Measurements from ENCODE around the gene MGRN1. TPM values are rescaled to one million over a fixed set of nuclear protein-coding genes. Genes with fewer than 3 reads are reported as not detected.

Gene MGRN1
- polyA plus RNA-seq (2013, experiment 1 of 2) = 52.4 TPM
- polyA plus RNA-seq (2013, experiment 2 of 2) = 48.7 TPM

DNA sequence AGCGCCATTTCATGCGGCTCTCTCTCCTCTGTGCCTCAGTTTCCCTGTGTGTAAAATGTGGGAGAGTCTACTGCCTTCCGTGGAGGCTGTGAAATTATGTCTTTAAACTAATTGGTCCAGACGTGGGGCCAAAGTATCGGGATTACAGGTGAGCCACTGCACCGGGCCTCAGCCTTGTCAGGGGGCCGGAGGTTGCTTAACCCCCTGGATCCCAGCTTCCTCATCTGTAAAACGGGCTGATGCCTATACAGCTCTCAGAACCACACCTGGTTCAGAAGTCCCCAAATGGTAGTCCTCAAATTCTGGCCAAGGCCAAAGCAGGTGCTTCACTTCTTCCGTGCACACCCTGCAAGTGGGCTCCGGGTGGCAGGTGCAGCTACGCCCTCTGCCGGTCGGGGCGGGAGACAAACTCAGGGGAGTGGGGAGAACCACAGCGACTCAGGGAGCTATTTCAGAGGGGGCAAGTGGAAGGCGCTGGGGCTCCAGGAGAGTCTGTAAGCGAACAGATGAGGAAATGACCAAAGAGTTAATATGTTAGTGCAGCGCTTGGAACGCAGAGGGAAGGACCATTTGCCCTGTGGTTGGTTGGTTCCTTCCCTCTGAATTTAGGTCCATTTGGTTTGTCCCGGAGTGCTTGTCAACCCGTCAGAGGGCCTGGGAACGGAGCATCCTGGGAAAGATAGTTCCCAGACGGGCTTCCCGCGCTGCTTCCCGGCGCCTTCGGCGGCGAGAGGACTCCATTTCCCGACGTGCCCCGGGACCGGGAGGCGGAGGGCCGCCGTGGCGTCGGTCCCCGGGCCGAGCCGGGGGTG is at the start of gene MGRN1:
Gene MGRN1, plus strand, starts transcription at position 812 of the 812 bp plus-strand sequence. CDS start 135 bp downstream, outside the sequence.
- peak within 1 kb of the TSS; percentile 87 to 99 for H2BK12ac ChIP-seq (ENCODE audit: low read length in 2 of 2)
- WGBS = 12% methylated on average over 42 of the region's 42 CpGs
- peak within 1 kb of the TSS; percentile 95 for H3K27ac ChIP-seq (ENCODE audit: low read length, poor library complexity, severe bottlenecking)
- peaks cover 0 to 9% of the 10 kb centered on the region in 2 experiments for H3K36me3 ChIP-seq (ENCODE audit: control insufficient read depth in 1 of 2, insufficient read depth in 2 of 2, low read depth in 1 of 2, low read length in 2 of 2)
- H4K91ac ChIP-seq (ENCODE audit: low read length) = peak within 1 kb of the TSS; percentile 91
- H2BK120ac ChIP-seq (ENCODE audit: low read depth, low read length) = peak within 1 kb of the TSS; percentile 88
- peak within 1 kb of the TSS; percentile 92 for H4K8ac ChIP-seq (ENCODE audit: low read length)
- no peaks in the 10 kb centered on the region for H3K27me3 ChIP-seq (ENCODE audit: control insufficient read depth in 1 of 2, insufficient read depth in 1 of 2, low read length in 2 of 2)
- H3K4me3 ChIP-seq (ENCODE audit: insufficient read depth in 1 of 2, low read depth in 1 of 2, low read length in 2 of 2) = peak within 1 kb of the TSS; percentile 97 to 99
- peak within 1 kb of the TSS; percentile 85 for H2AFZ ChIP-seq (ENCODE audit: low read depth, low read length)
- H3K14ac ChIP-seq (ENCODE audit: low read length in 2 of 2) = peak within 1 kb of the TSS; percentile 59 to 97
- peak within 1 kb of the TSS; percentile 72 for H3K4me2 ChIP-seq (ENCODE audit: low read length, poor library complexity, severe bottlenecking)
- H3K79me1 ChIP-seq (replicated peaks; ENCODE audit: low read length, poor library complexity, severe bottlenecking) = peaks cover 1% of the 10 kb centered on the region
- no peak within 1 kb of the TSS for H2AK5ac ChIP-seq (ENCODE audit: low read length, severe bottlenecking)
- peak within 1 kb of the TSS; percentile 97 to 98 for H3K18ac ChIP-seq (ENCODE audit: low read depth in 1 of 2, low read length in 2 of 2)
- peak within 1 kb of the TSS; percentile 97 for H2BK5ac ChIP-seq (ENCODE audit: low read depth, low read length, poor library complexity, severe bottlenecking)
- peak within 1 kb of the TSS in 1 of 2 experiments; percentile 96 for H3K23ac ChIP-seq (ENCODE audit: low read length in 2 of 2)
- peak within 1 kb of the TSS; percentile 74 for H2BK15ac ChIP-seq (ENCODE audit: low read depth, poor library complexity, severe bottlenecking)
- peak within 1 kb of the TSS; percentile 97 to 98 for H3K4ac ChIP-seq (ENCODE audit: low read depth in 1 of 2, low read length in 2 of 2)
- peak; percentile 99 for DNase-seq
- H3K9ac ChIP-seq (ENCODE audit: low read length) = peak within 1 kb of the TSS; percentile 95
- no peaks in the 10 kb centered on the region for H3K9me3 ChIP-seq (ENCODE audit: control insufficient read depth, low read length)
- H3K4me1 ChIP-seq (ENCODE audit: control insufficient read depth, insufficient read depth, low read depth, low read length) = peaks cover 15% of the 10 kb centered on the region

DNA sequence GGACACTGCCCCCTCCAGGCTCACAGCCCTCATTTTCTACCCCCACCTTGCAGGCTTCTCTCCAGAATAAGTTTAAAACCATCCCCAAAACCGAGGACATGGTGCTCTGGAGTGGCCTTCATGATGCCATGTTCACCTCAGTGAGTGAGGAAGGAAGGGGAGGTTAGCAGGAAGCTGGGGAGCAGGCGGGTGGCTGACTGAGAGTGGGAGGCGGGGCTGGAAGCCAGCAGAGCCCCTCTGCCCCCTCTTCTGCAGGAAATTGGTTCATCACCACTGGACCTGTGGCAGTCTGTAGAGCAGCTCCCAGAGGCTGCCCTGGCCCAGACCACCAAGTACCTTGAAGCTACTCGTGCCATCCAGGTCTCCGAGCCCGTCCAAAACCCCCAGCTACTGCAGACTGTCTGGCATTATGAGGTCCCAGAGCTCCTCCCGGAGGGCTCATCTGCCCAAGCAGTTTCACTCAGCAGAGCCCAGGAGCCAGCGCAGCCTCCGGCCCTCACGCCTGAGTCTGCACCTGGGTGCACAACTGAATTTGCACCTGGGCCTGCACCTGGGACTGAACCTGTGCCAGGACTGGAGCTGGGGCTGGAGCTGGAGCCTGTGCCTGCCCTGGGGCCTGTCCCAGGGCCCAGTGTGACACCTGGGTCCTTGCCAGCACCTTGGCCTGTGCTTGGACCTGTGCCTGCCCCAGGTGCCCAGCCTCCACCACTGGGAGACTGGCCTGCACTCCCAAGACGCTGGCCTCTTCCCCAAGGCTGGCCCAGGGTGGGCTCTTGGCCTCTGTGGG is 49.5 kb upstream of the MGRN1 start:
- no peak overlapping the region for H2BK15ac ChIP-seq (ENCODE audit: low read depth, poor library complexity, severe bottlenecking)
- H3K4me2 ChIP-seq (ENCODE audit: low read length, poor library complexity, severe bottlenecking) = peak overlapping the region; percentile 27
- no peaks in the 10 kb centered on the region for H3K36me3 ChIP-seq (ENCODE audit: control insufficient read depth in 1 of 2, insufficient read depth in 2 of 2, low read depth in 1 of 2, low read length in 2 of 2)
- H2BK5ac ChIP-seq (ENCODE audit: low read depth, low read length, poor library complexity, severe bottlenecking) = no peak overlapping the region
- H3K23ac ChIP-seq (ENCODE audit: low read length in 2 of 2) = no peak overlapping the region
- H3K9me3 ChIP-seq (ENCODE audit: control insufficient read depth, low read length) = no peaks in the 10 kb centered on the region
- H4K91ac ChIP-seq (ENCODE audit: low read length) = no peak overlapping the region
- H2AK5ac ChIP-seq (ENCODE audit: low read length, severe bottlenecking) = no peak overlapping the region
- no peak overlapping the region for H3K4ac ChIP-seq (ENCODE audit: low read depth in 1 of 2, low read length in 2 of 2)
- no peak overlapping the region for H3K9ac ChIP-seq (ENCODE audit: low read length)
- H3K4me3 ChIP-seq (ENCODE audit: insufficient read depth in 1 of 2, low read depth in 1 of 2, low read length in 2 of 2) = no peak overlapping the region
- no peak overlapping the region for H3K18ac ChIP-seq (ENCODE audit: low read depth in 1 of 2, low read length in 2 of 2)
- H3K14ac ChIP-seq (ENCODE audit: low read length in 2 of 2) = peak overlapping the region in 1 of 2 experiments; percentile 70
- no peak overlapping the region for H2BK120ac ChIP-seq (ENCODE audit: low read depth, low read length)
- no peak overlapping the region for H2AFZ ChIP-seq (ENCODE audit: low read depth, low read length)
- 83% methylated on average over 11 of the region's 11 CpGs for WGBS
- H3K27me3 ChIP-seq (ENCODE audit: control insufficient read depth in 1 of 2, insufficient read depth in 1 of 2, low read length in 2 of 2) = no peaks in the 10 kb centered on the region
- H3K4me1 ChIP-seq (ENCODE audit: control insufficient read depth, insufficient read depth, low read depth, low read length) = peaks cover 8% of the 10 kb centered on the region
- no peak for DNase-seq
- H2BK12ac ChIP-seq (ENCODE audit: low read length in 2 of 2) = no peak overlapping the region
- no peaks in the 10 kb centered on the region for H3K79me1 ChIP-seq (replicated peaks; ENCODE audit: low read length, poor library complexity, severe bottlenecking)
- H4K8ac ChIP-seq (ENCODE audit: low read length) = no peak overlapping the region
- H3K27ac ChIP-seq (ENCODE audit: low read length, poor library complexity, severe bottlenecking) = no peak overlapping the region

DNA sequence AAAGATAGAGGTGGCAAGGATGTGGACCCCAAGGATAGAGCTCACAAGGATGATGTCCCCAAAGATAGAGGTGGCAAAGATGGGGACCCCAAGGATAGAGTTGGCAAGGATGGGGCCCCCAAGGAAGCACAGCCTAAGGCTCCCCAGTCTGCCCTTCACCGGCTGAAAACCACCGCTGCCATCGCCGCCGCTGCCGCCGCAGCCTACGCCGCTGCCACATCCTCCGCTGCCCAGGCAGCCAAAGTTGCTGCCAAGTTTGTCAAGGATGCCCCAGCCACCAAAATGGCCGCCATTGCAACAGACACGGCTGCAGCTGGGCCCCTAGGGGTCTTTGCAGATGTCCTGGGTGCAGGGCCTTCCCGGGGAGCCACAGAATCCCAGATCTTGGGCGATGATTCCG is 48.6 kb upstream of the MGRN1 start:
- Histone ChIP-seq H3K27ac (ENCODE audit: low read length, poor library complexity, severe bottlenecking) (no peak overlapping the region), H3K9me3 (ENCODE audit: control insufficient read depth, low read length) (no peaks in the 10 kb centered on the region), H3K4me2 (ENCODE audit: low read length, poor library complexity, severe bottlenecking) (no peak overlapping the region), H2BK5ac (ENCODE audit: low read depth, low read length, poor library complexity, severe bottlenecking) (no peak overlapping the region), H2BK15ac (ENCODE audit: low read depth, poor library complexity, severe bottlenecking) (no peak overlapping the region), H2AFZ (ENCODE audit: low read depth, low read length) (no peak overlapping the region), H4K91ac (ENCODE audit: low read length) (no peak overlapping the region), H3K23ac (ENCODE audit: low read length in 2 of 2) (no peak overlapping the region), H3K14ac (ENCODE audit: low read length in 2 of 2) (no peak overlapping the region), H4K8ac (ENCODE audit: low read length) (no peak overlapping the region), H3K79me1 (replicated peaks; ENCODE audit: low read length, poor library complexity, severe bottlenecking) (no peaks in the 10 kb centered on the region), H3K9ac (ENCODE audit: low read length) (no peak overlapping the region), H3K4ac (ENCODE audit: low read depth in 1 of 2, low read length in 2 of 2) (no peak overlapping the region), H2BK120ac (ENCODE audit: low read depth, low read length) (no peak overlapping the region), H3K4me3 (ENCODE audit: insufficient read depth in 1 of 2, low read depth in 1 of 2, low read length in 2 of 2) (no peak overlapping the region), H3K4me1 (ENCODE audit: control insufficient read depth, insufficient read depth, low read depth, low read length) (peaks cover 10% of the 10 kb centered on the region), H3K36me3 (ENCODE audit: control insufficient read depth in 1 of 2, insufficient read depth in 2 of 2, low read depth in 1 of 2, low read length in 2 of 2) (no peaks in the 10 kb centered on the region), H2BK12ac (ENCODE audit: low read length in 2 of 2) (no peak overlapping the region), H3K27me3 (ENCODE audit: control insufficient read depth in 1 of 2, insufficient read depth in 1 of 2, low read length in 2 of 2) (no peaks in the 10 kb centered on the region), H3K18ac (ENCODE audit: low read depth in 1 of 2, low read length in 2 of 2) (no peak overlapping the region), H2AK5ac (ENCODE audit: low read length, severe bottlenecking) (no peak overlapping the region)
- no peak for DNase-seq
- WGBS = 92% methylated on average over 15 of the region's 15 CpGs

DNA sequence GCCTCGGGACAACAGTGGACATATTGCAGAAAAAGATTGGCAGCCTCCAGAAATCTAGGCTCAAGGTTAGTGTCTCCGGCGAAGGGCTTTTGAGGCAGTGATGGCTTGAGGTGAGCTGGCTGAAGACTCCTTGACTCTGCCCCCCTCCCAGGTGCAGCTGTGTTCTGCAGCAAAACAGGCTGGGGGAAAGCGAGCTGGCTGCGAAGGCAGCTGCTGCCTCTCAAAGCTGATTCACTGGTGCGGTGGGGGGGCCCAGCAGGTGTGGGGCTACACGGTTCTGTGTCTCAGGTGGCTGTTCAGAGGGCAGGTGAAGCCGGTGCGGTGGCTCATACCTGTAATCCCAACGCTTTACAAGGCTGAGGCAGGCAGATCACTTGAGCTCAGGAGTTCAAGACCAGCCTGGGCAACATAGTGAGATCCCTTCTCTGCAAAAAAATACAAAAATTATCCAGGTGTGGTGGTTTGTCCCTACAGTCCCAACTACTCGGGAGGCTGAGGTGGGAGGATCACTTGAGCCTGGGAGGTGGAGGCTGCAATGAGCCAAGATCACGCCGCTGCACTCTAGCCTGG is 45.6 kb upstream of the MGRN1 start:
- H3K14ac ChIP-seq (ENCODE audit: low read length in 2 of 2) = no peak overlapping the region
- no peaks in the 10 kb centered on the region for H3K9me3 ChIP-seq (ENCODE audit: control insufficient read depth, low read length)
- no peaks in the 10 kb centered on the region for H3K79me1 ChIP-seq (replicated peaks; ENCODE audit: low read length, poor library complexity, severe bottlenecking)
- no peak for DNase-seq
- H2BK15ac ChIP-seq (ENCODE audit: low read depth, poor library complexity, severe bottlenecking) = no peak overlapping the region
- no peak overlapping the region for H3K9ac ChIP-seq (ENCODE audit: low read length)
- H2BK12ac ChIP-seq (ENCODE audit: low read length in 2 of 2) = no peak overlapping the region
- no peak overlapping the region for H2BK5ac ChIP-seq (ENCODE audit: low read depth, low read length, poor library complexity, severe bottlenecking)
- no peak overlapping the region for H3K4me2 ChIP-seq (ENCODE audit: low read length, poor library complexity, severe bottlenecking)
- H4K91ac ChIP-seq (ENCODE audit: low read length) = no peak overlapping the region
- H2AK5ac ChIP-seq (ENCODE audit: low read length, severe bottlenecking) = no peak overlapping the region
- H4K8ac ChIP-seq (ENCODE audit: low read length) = no peak overlapping the region
- no peak overlapping the region for H2AFZ ChIP-seq (ENCODE audit: low read depth, low read length)
- H2BK120ac ChIP-seq (ENCODE audit: low read depth, low read length) = no peak overlapping the region
- peaks cover 9% of the 10 kb centered on the region for H3K4me1 ChIP-seq (ENCODE audit: control insufficient read depth, insufficient read depth, low read depth, low read length)
- no peak overlapping the region for H3K23ac ChIP-seq (ENCODE audit: low read length in 2 of 2)
- H3K36me3 ChIP-seq (ENCODE audit: control insufficient read depth in 1 of 2, insufficient read depth in 2 of 2, low read depth in 1 of 2, low read length in 2 of 2) = no peaks in the 10 kb centered on the region
- H3K27me3 ChIP-seq (ENCODE audit: control insufficient read depth in 1 of 2, insufficient read depth in 1 of 2, low read length in 2 of 2) = no peaks in the 10 kb centered on the region
- H3K4ac ChIP-seq (ENCODE audit: low read depth in 1 of 2, low read length in 2 of 2) = no peak overlapping the region
- WGBS = 89% methylated on average over 10 of the region's 13 CpGs
- no peak overlapping the region for H3K27ac ChIP-seq (ENCODE audit: low read length, poor library complexity, severe bottlenecking)
- H3K4me3 ChIP-seq (ENCODE audit: insufficient read depth in 1 of 2, low read depth in 1 of 2, low read length in 2 of 2) = no peak overlapping the region
- H3K18ac ChIP-seq (ENCODE audit: low read depth in 1 of 2, low read length in 2 of 2) = no peak overlapping the region

Data from mesenchymal stem cell (in vitro differentiated cells and primary cell).